Measurements from ENCODE around the gene PHF19. TPM values are rescaled to one million over a fixed set of nuclear protein-coding genes. Genes with fewer than 3 reads are reported as not detected.

The PHF19 gene
- polyA plus RNA-seq, 1 donor from 2014 or later: 4.9 TPM

DNA sequence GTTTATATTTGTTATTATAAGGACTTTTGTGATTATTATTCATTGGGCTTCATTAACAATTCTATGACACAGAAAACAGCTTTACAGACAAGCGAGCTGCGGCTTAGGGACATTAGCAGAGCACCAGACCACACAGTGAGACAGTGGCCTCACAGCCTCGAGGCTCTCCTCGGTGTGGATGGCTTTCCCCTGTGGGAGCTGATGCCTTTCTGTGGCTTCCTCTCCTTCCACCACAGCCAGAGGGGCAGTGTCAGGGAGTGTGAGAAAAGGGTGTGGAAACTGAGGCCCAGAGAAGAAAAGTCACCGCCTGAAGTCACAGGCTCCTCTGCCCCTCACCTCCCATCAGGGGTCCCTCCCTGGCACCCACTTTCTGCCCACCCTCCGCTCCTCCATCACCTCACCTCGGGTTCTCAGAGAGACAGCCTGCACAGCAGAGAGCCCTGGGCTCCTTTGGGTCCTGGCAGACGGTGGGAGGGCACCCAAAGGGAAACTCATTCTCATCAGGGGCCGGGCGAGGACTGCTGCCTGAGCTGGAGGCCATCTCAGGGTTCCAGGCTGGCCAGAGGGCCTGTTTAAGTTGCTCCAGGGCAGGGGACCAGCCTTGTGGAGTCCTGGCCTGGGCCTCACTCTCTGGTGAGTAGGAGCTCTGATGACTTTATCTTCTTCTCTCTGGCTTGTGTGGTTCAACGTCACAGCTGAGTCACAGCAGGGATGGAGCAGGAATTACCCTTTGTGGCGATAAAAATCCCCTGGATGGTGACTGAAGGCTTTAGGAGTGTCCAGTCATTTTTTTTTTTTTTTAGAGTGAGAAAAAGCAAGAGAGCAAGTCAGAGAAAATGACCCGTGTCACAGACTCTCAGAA, 48.8 kb upstream of the PHF19 start:
- H3K4me2 ChIP-seq (ENCODE audit: low read length): no peak overlapping the region
- H3K36me3 ChIP-seq (ENCODE audit: insufficient read depth, low read length): no peaks in the 10 kb centered on the region
- H3K9ac ChIP-seq (ENCODE audit: low read length): no peak overlapping the region
- peaks cover 15% of the 10 kb centered on the region for H3K27me3 ChIP-seq (ENCODE audit: insufficient read depth, low read depth, low read length)
- no peaks in the 10 kb centered on the region for H4K20me1 ChIP-seq (ENCODE audit: insufficient read depth)
- no peak overlapping the region for H2AFZ ChIP-seq (ENCODE audit: low read depth, low read length)
- H3K9me3 ChIP-seq (ENCODE audit: low read length): no peaks in the 10 kb centered on the region
- no peak overlapping the region for H3K27ac ChIP-seq (ENCODE audit: low read length)
- H3K4me3 ChIP-seq (ENCODE audit: low read length): no peak overlapping the region
- no peaks in the 10 kb centered on the region for H3K9me2 ChIP-seq (ENCODE audit: insufficient read depth, low read length)
- H3F3A ChIP-seq (ENCODE audit: insufficient read depth, low read length, poor library complexity, severe bottlenecking): no peaks in the 10 kb centered on the region
- TF ChIP-seq MXI1 (conservative IDR thresholded peaks at IDR 0.05; ENCODE audit: poor library complexity, severe bottlenecking) (no peak), EP300 (conservative IDR thresholded peaks at IDR 0.05; ENCODE audit: poor library complexity, severe bottlenecking) (no peak), SMC3 (conservative IDR thresholded peaks at IDR 0.05; ENCODE audit: poor library complexity) (no peak), TAF1 (IDR thresholded peaks at IDR 0.05; ENCODE audit: low read depth) (no peak), RAD21 (conservative IDR thresholded peaks at IDR 0.05) (no peak), POLR2AphosphoS5 (IDR thresholded peaks at IDR 0.05) (no peak), EZH2 (IDR thresholded peaks at IDR 0.05; ENCODE audit: borderline replicate concordance, insufficient read depth, low read length, poor library complexity, severe bottlenecking) (no peak)
- TF ChIP-seq, protein P1, sequence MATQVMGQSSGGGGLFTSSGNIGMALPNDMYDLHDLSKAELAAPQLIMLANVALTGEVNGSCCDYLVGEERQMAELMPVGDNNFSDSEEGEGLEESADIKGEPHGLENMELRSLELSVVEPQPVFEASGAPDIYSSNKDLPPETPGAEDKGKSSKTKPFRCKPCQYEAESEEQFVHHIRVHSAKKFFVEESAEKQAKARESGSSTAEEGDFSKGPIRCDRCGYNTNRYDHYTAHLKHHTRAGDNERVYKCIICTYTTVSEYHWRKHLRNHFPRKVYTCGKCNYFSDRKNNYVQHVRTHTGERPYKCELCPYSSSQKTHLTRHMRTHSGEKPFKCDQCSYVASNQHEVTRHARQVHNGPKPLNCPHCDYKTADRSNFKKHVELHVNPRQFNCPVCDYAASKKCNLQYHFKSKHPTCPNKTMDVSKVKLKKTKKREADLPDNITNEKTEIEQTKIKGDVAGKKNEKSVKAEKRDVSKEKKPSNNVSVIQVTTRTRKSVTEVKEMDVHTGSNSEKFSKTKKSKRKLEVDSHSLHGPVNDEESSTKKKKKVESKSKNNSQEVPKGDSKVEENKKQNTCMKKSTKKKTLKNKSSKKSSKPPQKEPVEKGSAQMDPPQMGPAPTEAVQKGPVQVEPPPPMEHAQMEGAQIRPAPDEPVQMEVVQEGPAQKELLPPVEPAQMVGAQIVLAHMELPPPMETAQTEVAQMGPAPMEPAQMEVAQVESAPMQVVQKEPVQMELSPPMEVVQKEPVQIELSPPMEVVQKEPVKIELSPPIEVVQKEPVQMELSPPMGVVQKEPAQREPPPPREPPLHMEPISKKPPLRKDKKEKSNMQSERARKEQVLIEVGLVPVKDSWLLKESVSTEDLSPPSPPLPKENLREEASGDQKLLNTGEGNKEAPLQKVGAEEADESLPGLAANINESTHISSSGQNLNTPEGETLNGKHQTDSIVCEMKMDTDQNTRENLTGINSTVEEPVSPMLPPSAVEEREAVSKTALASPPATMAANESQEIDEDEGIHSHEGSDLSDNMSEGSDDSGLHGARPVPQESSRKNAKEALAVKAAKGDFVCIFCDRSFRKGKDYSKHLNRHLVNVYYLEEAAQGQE (IDR thresholded peaks at IDR 0.05; ENCODE audit: borderline replicate concordance): no peak
- TF ChIP-seq, protein P2, sequence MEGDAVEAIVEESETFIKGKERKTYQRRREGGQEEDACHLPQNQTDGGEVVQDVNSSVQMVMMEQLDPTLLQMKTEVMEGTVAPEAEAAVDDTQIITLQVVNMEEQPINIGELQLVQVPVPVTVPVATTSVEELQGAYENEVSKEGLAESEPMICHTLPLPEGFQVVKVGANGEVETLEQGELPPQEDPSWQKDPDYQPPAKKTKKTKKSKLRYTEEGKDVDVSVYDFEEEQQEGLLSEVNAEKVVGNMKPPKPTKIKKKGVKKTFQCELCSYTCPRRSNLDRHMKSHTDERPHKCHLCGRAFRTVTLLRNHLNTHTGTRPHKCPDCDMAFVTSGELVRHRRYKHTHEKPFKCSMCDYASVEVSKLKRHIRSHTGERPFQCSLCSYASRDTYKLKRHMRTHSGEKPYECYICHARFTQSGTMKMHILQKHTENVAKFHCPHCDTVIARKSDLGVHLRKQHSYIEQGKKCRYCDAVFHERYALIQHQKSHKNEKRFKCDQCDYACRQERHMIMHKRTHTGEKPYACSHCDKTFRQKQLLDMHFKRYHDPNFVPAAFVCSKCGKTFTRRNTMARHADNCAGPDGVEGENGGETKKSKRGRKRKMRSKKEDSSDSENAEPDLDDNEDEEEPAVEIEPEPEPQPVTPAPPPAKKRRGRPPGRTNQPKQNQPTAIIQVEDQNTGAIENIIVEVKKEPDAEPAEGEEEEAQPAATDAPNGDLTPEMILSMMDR (IDR thresholded peaks at IDR 0.05; ENCODE audit: poor library complexity, severe bottlenecking): no peak
- no peaks in the 10 kb centered on the region for H3K79me2 ChIP-seq (replicated peaks; ENCODE audit: insufficient read depth, low read length)

- Histone ChIP-seq H3K4me3 (ENCODE audit: low read length) (no peak overlapping the region), H3K27me3 (ENCODE audit: insufficient read depth, low read depth, low read length) (peaks cover 15% of the 10 kb centered on the region), H3K9ac (ENCODE audit: low read length) (no peak overlapping the region), H3K36me3 (ENCODE audit: insufficient read depth, low read length) (no peaks in the 10 kb centered on the region), H3F3A (ENCODE audit: insufficient read depth, low read length, poor library complexity, severe bottlenecking) (no peaks in the 10 kb centered on the region), H4K20me1 (ENCODE audit: insufficient read depth) (no peaks in the 10 kb centered on the region), H3K27ac (ENCODE audit: low read length) (no peak overlapping the region), H3K4me2 (ENCODE audit: low read length) (no peak overlapping the region), H3K79me2 (replicated peaks; ENCODE audit: insufficient read depth, low read length) (no peaks in the 10 kb centered on the region), H3K9me2 (ENCODE audit: insufficient read depth, low read length) (no peaks in the 10 kb centered on the region), H3K9me3 (ENCODE audit: low read length) (no peaks in the 10 kb centered on the region), H2AFZ (ENCODE audit: low read depth, low read length) (no peak overlapping the region)
- TF ChIP-seq EZH2 (IDR thresholded peaks at IDR 0.05; ENCODE audit: borderline replicate concordance, insufficient read depth, low read length, poor library complexity, severe bottlenecking): no peak
- TF ChIP-seq MXI1 (conservative IDR thresholded peaks at IDR 0.05; ENCODE audit: poor library complexity, severe bottlenecking): no peak
- TF ChIP-seq, protein P2 (IDR thresholded peaks at IDR 0.05; ENCODE audit: poor library complexity, severe bottlenecking): no peak
- TF ChIP-seq, protein P1 (IDR thresholded peaks at IDR 0.05; ENCODE audit: borderline replicate concordance): no peak
Measured at GRCh38 chr9:120924698-120925534, 47.9 kb upstream of the PHF19 start.

Data from neural cell (in vitro differentiated cells).